ENCODE results near the gene OSTM1.
"Not testable (repeated sequence)": the region's sequence is repeated elsewhere in the genome, so short reads cannot be mapped to it uniquely, and the experiment has no call there.

Gene OSTM1

DNA sequence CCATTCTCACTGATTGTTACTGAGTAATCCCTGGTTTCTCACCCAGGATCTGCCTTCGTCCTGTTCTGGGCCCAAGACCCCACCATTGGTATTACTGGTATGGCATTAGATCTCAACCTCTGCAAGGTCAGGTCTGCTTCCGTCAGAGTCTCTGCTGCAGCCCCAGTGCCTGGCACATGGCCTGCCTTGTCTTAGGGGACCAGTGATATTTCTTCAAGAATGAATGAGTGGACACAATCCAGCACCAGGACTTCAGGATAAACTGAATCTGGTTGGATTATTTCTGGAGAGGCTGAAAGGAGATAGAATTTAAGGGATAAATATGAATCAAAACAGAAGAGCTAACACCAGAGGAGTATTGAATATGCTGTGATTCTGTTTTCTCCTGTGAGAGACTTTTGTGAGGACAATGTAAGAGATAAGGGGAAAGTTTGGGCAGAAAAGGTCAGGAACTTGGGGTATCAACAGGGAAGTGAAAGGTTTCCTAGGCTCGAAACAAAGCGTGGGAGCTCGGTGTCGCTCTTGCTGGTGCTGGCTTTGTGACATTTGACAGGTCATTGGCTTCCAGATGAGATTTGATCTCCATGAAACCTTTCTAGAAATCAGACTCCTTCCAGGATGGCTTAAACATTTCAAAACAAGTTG, 53.9 kb downstream of the OSTM1 start:
- DNase-seq (ENCODE audit: low read depth), result no peak

DNA sequence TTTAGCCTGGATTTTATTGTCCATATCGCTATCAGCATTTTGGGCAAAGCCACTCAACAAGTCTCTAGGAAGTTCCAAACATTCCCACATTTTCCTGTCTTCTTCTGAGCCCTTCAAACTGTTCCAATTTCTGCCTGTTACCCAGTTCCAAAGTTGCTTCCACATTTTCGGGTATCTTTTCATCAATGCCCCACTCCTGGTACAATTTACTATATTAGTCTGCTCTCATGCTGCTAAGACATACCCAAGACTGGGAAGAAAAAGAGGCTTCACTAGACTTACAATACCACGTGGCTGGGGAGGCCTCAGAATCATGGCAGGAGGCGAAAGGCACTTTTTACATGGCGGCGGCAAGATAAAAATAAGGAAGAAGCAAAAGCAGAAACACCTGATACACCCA, 58.3 kb downstream of the OSTM1 start:
- not testable (repeated sequence) for DNase-seq (ENCODE audit: low read depth)

DNA sequence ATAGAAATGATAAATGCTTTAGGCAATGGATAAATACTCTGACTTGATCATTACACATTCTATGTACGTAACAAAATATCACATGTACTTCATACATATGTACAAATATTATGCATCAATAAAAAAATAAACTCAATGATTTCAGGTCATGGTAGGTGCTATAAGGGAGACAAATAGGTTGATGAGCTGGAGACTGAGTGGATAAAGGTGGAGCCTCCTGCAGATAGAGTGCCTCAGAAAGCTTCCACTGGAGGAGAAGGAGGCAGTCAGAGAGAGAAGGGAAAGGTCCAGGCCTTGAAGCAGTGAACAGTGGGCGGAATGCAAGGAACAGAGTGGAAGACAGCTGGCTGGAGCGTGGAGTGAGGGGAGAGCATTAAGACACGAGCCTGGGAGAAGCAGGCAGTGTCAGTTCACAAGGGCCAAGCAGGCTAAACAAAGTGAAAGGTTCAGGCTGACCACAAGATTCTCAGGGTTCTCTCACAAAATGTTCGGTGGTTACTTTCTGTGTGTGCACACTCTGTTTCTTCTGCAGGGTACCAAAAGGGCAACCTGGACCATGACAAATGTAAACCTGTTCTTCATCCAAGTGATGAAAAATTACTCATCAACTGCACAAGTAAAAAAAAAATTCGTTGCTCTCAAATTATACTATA, 60.6 kb downstream of the OSTM1 start:
- no peak for DNase-seq (ENCODE audit: low read depth)

DNA sequence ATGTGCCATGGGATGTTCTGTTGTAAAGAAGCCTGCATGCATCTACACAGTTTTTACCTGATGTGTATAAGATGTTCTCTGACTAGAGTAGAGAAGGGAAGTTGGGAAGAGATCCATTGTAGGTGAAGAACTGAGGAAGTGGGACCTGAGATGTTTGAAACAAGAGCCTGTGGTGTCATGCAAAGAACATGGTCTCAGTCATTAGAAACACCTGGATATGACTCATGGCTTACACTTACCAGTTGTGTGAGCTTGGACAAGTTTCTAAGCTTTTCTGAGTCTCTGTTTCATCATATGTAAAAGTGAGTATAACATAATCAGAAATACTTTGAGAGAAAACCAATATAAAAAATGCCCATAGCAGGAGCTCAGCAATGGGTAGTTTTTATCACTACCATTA, 64.6 kb downstream of the OSTM1 start:
- DNase-seq (ENCODE audit: low read depth), result no peak

DNA sequence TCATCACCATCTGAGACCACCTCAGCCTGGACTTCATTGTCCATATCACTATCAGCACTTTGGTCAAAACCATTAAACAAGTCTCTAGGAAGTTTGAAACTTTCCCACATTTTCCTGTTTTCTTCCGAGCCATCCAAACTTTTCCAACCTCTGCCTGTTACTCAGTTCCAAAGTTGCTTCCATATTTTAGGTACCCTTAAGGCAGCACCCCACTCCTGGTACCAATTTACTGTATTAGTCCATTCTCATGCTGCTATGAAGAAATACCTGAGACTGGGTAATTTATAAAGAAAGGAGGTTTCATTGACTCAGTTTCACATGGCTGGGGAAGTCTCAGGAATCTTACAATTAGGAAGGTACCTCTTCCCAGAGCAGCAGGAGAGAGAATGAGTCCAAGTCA, 65.3 kb downstream of the OSTM1 start:
- not testable (repeated sequence) for DNase-seq (ENCODE audit: low read depth)

DNA sequence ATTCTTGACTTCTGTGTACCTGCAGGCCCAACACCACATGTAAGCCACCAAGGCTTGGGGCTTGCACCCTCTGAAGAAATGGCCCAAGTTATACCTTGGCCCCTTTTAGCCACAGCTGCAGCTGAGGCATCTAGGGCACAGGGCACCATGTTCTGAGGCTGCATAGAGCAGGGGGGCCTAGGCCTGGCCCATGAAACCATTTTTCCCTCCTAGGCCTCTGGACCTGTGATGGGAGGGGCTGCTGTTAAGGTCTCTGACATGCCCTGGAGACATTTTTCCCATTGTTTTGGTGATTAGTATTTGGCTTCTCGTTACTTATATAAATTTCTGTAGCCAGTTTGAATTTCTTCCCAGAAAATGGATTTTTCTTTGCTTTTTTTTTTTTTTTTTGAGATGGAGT, 66.2 kb downstream of the OSTM1 start:
- DNase-seq (ENCODE audit: low read depth), result no peak

DNA sequence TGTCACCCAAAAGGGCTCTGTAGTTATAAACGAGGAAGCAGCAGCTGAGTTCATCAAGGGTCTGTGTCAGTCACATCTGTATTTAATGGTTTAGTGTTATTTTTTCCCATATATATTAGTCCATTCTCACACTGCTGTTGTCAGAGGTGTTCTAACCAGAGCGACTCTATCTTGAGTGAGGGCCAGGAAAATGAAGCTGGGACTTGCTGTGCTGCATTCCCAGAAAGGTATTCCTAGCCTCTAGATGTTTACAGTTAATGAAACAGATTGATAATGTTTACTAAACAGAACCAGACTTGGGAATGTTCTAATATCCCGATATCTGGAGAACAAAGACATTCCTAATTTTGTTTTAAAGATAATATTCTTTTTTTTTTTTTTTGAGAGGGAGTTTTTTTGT, 68.6 kb downstream of the OSTM1 start:
- no peak for DNase-seq (ENCODE audit: low read depth)

DNA sequence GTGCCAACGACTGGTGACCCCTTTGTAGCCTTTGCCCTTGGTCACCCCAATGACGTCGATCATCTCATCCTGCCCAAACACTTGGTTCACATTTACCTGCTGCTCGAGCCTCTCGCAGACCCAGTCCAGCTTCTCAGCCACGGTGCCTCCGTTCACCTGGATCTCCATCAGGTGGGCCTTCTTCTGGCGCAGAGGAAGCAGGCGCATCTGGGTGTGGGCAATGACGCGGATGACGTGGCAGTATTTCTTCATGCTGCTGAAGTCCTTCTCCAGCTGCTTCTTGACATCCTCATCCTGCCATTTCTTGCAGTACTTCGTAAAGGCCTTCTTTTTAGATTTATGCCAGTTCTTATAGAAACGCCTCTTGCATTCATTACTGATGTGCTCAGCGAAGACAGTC, 69.7 kb downstream of the OSTM1 start:
- no peak for DNase-seq (ENCODE audit: low read depth)

DNA sequence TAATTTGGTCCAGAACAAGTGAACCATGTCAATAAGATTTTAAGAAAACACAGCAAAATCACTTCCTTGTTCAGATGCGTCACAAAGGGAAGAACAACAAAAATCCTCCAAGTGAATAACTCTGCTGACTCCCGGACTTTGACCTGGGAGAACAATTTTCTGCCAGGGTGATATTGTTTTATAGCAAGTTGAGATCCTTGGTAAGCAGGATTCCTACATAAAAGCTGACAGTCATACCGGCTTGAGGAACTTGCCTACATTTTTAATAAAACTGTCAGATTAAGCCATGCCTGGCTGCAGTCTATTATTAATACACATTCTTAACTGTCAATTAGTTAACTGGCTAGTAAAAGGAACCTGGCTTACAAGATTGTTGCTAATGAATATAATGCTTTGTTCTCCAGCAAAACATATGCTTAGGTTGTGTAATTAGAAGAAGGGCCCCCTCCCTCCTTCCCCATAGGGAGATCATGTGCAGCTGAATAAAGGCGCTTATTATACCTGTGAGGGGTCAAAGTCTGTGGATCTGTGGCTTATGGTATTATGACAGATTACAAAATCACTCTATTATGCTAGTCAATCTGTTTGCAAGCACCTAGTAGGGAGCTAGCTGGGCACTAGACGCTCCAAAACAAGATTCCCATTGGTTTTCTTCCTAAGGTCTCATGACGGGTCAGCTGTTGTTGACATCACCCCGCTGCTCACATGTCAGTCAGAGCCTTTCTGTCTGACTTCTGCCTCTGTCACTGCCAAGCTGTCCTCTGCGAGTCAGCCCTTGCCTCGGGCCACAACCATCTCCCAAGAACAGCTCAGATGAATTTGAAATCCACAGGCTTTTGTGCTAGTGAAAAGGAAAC, 71.9 kb downstream of the OSTM1 start:
- no peak for DNase-seq (ENCODE audit: low read depth)

DNA sequence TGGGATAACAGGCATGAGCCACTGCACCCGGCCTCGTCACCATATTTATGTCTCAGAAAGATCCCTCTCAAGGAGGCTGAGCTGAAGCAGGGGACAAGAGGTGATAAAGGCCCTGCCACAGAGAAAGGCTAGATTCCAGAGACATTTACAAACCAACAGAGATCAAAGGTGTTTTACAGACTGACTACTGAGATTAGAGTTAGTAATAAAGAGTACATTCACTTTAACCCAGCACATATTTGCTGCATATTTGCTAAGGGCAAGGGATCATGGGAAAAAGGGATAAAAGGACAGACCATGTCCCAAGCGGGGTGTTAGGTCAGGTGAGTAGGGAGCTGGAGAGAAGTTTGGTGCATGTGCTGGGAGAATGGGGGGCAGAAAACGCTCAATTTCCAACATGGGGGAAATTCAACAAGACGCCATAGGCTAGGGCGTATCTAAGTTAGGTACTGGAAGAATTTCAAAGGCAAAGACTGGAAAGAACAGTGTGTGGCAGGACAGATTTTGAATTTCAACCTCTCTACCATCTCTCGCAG, 72.8 kb downstream of the OSTM1 start:
- no peak for DNase-seq (ENCODE audit: low read depth)

DNA sequence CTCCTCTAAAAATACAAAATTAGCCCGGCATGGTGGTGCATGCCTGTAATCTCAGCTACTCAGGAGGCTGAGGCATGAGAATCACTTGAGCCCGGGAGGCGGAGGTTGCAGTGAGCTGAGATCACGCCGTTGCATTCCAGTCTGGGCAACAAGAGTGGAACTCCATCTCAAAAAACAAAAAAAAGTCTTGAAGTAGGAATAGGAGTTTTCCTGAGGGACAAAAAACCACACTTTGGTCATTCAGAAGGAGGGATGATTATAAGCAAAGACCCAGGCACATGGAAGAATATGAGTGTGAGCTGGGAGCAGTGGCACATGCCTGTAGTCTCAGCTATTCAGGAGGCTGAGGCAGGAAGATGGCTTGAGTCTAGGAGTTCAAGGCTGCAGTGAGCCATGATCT, 74.3 kb downstream of the OSTM1 start:
- DNase-seq (ENCODE audit: low read depth), result not testable (repeated sequence)

DNA sequence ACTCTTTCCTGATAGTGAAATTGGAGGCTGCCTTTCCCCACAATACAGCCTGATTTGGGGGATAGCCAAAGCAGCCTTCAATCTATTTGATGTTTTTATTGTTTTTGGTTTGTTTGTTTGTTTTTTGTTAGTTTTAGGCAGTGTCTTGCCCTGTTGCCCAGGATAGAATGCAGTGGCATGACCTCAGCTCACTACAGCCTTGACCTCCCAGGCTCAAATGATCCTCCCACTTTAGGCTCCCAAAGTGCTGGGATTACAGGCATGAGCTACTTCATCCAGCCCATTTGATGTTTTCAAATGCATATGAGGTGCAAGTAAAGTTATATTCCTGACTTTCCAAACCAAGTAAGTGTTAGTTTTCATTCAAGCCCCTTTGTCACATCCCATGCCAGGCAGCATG, 75.2 kb downstream of the OSTM1 start:
- no peak for DNase-seq (ENCODE audit: low read depth)

DNA sequence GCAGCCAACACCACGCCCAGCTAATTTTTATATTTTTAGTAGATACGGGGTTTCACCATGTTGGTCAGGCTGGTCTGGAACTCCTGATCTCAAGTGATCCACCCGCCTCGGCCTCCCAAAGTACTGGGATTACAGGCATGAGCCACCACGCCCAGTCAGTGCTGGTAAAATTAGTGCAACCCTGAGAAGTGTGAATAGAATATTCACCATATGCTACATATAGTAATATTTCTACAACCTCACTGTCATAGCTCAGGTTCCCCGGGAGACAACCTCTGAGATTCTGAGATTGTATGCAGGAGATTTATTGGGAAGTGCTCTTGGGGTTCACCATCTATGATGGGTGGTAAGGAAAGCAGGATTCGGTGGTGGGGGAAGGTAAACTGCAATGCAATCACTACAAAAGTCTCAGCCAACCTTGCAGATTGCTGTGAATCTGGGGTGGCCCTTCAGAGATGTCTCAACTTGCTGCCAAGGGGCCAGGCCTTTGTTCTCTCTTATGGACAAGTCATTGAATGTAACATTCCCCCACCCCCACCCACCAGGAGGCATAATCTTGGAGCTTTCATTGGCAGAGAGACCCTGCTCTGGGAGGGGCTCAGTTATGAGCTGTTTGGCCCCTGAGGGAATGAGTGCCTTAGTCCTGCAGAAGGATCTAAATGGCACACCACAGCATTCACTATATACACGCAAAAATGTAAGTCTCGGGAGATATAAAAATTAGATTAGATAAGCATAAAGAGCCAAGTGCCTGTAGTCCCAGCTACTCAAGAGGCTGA, 82.6 kb downstream of the OSTM1 start:
- DNase-seq (ENCODE audit: low read depth), result no peak
